SIG-M5 treated with dmso at 0.1 percent for 504 hours (cell line): ENCODE measurements around the gene SPSB2.
A peak's percentile ranks its signal among the peaks of the same experiment; 100 is the strongest.

Source experiments
- DNase-seq: peaks from one replicate; lab custom pipeline; 2025; ENCODE audit not compliant: unreplicated experiment; lab: John Stamatoyannopoulos, UW

SPSB2 gene

GRCh38 chr12:6821591-6822425, 51.3 kb downstream of the SPSB2 start, which contains the start of gene GPR162:
Gene GPR162, plus strand, starts transcription at chr12:6821821. Its CDS starts 2,078 bp downstream, at chr12:6823899.
- peak; percentile 63 for DNase-seq
